ENCODE measurements around the gene C4BPA. TPM values are rescaled to one million over a fixed set of nuclear protein-coding genes. Genes with fewer than 3 reads are reported as not detected.

The C4BPA gene
- polyA plus RNA-seq, 1 donor: 0.17 TPM

GRCh38 chr1:207124389-207124788 is 20.4 kb downstream of the C4BPA start:
- DNase-seq: no peak

- DNase-seq: no peak
Measured at GRCh38 chr1:207128336-207128921, 24.4 kb downstream of the C4BPA start.

GRCh38 chr1:207129053-207129452 is 25.0 kb downstream of the C4BPA start:
- no peak for DNase-seq

DNA sequence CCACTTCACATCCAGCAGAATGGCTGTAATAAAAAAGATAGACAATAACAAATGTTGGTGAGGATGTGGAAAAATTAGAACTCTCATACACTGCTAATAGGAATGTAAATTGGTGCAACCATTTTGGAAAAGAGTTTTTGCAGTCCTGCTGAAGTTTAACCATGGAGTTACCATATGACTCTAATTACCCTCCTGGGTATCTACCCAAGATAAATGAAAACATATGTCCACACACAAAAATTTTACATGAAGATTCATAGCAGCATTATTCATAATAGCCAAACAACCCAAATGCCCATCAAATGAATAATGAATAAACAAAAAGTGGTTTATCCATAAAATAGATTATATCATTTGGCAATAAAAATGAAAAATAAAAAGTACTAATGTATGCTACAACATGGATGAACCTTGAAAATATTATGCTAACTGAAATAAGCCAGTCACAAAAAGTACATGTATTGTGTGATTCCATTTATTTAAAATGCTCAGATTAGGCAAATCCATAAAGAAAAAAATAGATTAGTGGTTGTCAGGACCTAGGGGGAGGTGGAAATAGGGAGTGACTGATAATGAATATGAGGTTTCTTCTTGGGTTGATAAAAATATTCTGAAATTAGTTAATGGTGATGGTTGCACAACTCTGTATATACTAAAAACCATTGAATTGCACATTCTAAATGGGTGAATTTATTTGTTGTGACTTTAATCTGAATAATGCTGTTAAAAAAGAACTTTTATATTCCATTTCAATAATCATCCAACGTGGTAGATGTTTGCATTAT is 26.4 kb downstream of the C4BPA start:
- no peak for DNase-seq

DNA sequence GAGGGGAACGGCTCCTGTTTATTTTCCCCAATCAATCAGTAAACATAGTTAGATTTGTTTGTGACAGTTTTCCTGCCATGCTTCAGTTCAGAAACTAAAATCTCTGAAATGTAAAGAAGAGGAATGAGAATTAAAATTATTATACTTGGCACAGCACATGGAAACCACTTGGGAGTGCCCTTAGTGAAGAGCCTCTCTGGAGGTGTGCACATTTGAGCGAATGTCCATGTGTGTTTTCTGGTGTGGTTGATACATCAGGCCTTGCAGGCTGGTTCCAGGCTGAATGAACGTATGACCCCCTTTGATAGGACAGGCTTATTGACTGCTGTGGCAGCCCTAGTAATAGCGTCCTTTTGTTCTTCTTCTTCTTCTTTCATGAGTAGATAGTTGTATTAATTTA is 27.1 kb downstream of the C4BPA start:
- DNase-seq: no peak

DNA sequence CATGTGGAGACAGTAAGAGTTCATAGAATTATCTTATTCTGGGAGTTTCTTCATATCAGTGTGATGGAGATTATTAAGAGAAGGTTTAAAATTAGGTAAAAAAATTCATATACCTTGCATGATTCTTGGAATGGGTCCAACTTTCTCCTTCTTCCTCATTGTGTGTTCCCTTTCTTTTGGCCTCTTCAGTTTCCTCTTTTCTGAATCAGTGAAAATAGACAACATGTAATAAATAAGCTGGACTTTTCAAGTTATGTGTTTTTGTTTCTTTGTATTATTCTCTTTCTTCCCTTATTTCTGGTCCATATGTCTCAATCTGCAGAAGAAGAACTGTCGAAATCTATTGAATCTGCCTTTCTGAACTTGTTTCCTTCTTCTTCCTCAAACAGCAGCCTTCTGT is 30.5 kb downstream of the C4BPA start:
- DNase-seq: no peak

DNA sequence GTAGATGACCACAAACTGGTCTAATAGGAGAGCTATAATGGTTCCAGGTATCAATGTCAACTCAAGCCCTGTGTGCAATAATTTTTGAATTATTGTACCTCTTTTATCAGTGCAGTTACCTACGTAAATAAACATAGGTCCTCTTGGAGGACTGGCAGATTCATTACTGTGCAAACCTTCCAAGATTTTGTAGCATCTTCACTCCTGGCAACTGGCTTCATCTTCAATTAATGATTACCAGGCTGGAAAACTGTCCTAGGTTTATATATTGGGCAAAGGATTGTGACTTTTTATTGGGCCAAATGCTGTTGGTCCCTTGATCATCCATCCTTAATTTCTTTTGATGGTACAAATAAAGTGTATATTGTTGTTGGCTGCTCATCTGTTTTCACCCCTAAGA is 35.6 kb downstream of the C4BPA start:
- no peak for DNase-seq

DNA sequence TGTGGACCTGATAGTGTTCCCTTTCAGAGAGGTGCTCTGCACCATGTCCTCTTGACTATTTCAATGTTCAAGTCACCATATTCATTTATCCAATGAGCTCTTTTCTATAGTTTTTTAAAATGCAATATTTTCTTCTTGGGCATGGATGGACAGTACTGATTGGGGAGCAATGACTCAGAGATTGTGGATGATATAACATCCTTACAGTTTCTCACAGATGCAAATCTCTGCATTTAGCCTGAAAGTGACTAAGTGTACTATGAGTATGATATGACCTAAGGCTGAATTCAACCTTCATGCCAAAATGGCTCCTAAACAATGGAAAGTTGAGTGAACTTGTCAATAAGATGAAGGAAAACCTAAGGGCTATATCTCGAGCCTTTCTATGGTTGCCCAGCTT is 36.5 kb downstream of the C4BPA start:
- DNase-seq: no peak

DNA sequence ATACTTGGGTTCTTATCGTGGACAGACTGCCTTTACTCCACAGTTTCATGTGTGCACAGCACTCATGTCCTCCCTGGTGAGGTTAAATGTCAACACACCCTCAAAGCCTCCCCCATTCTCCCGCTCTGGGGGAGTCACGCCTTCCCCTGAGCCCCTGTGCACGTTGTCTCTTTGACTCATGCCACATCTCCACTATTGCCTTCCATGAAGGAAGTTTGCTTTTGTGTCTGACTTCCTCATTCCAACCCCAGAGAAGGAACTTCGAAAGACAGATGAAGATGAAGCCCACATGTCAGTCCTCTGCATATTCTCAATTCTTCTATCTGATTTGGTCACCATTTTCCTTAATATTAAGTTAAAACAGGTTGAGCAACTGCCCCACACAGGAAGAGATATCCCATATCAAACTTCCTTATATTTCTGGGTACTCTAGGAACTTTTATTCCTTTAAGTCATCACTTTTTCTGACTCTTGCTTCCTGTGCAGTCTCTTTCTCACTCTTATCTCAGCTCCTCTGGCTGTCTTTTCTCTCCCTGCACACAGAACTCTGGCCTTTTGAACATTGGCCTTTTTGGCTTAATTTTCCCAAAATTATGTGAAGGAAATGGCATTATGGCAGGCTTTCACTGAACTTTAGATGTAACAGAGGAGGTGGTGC is 41.5 kb downstream of the C4BPA start:
- DNase-seq: no peak

GRCh38 chr1:207151920-207152319 is 47.9 kb downstream of the C4BPA start:
- DNase-seq: no peak

DNA sequence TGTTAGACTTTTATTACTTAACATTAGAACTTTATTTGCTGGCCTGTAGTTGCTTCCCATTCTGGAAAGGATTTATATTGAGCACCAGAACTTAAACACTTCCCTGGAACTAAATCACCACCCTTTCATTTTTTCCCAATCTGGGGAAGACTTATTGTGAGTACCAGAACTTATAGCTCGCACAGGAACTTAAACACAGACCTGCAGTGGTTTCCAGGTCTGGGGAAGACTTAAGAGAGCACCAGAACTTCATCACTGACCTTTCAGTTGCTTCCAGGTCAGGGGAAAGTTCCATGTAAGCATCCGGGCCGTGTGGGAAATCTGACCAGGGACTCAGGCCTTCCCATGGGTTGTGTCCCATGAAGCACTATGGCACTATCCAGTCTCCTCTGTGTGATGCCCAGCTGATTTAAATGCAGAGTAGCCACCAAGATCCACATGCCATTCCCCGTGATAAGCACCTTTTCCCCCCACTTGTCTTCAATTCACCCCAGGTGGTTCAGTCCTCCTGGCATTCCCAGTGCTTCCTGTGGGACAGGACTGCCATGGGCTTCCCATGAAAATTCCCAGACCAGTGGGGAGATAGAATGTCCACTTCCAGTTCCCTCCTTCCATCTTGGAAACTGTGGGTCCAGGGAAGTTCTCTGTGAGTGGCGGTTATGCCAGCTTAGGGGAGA is 48.9 kb downstream of the C4BPA start:
- DNase-seq: no peak

- DNase-seq: no peak
Measured at GRCh38 chr1:207155028-207155427, 51.0 kb downstream of the C4BPA start.

- DNase-seq: no peak
Measured at GRCh38 chr1:207156095-207156494, 52.1 kb downstream of the C4BPA start.

GRCh38 chr1:207156826-207157225 is 52.8 kb downstream of the C4BPA start:
- no peak for DNase-seq

- DNase-seq: no peak
Measured at GRCh38 chr1:207164086-207164485, 60.1 kb downstream of the C4BPA start.

DNA sequence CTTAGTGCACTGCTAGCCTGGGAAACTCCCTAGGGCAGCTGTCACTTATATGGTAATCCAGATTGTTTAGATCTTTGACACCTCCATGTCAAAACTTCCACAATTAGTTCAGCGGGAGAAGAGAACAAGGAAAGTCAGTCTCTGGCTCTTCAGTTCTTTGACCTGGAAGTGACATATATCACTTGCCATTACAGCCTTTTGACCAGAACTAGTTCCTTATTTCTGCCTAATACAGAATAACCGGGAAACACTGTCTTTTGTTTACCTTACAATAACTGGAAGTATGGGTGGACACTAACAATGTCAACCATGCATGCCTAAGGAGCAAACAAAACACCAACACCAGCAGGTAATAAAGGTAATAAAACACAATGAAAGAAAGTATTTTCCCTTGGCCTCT is 68.3 kb downstream of the C4BPA start:
- no peak for DNase-seq

GRCh38 chr1:207172885-207173284 is 68.9 kb downstream of the C4BPA start:
- DNase-seq: no peak

DNA sequence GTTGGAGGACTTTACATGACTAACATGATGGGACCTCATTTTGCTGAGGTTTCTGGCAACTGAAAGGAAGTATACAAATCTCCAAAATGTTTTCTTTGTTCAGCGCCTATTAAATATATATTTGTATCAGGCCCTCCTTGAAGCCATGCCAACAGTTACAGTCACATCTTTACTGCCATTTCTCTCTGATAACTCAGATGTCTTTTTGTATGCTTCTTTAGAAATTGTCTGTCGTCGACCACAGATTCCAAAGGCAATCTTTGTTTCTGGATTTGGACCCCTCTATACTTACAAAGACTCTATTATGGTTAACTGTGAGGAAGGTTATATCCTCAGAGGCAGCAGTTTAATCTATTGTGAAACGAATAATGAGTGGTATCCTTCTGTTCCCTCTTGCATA is 69.4 kb downstream of the C4BPA start:
- DNase-seq: no peak

DNA sequence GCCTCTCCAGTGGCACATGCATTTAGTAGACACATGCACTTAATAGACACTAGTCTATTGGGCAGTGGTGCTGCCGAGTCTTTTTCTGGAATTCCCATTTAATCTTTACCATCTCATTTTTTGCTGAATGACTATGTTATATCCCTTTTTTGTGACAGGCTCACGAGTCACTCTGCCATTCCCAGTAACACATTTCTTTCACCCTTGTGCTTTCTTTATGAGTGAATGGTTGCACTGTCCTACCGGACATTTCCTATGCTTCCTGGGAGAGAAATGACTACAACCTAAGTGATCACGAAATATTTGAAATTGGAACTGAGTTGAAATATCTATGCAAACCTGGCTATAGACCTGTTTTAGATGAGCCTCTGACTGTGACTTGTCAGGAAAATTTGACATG is 70.9 kb downstream of the C4BPA start:
- no peak for DNase-seq

GRCh38 chr1:207179036-207179435 is 75.0 kb downstream of the C4BPA start:
- DNase-seq: no peak

- no peak for DNase-seq
Measured at GRCh38 chr1:207181847-207182246, 77.8 kb downstream of the C4BPA start.

DNA sequence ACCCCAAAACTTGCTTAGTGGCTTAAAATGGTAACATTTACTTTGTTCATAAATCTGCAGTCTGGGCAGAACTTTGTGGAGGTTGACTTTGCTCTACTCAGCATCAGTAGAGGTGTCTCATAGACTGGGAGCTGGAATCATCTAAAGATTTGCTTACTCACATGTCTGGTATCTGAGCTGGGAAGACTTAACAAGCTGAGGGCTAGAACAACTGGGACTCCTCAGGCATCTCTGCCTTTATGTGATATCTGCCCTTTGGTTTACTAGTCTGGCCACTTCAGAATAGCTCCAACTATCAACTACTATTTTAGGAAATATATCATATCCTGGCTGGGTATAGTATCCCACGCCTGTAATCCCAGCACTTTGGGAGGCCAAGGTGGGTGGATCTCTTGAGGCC is 82.5 kb downstream of the C4BPA start:
- DNase-seq: no peak

DNA sequence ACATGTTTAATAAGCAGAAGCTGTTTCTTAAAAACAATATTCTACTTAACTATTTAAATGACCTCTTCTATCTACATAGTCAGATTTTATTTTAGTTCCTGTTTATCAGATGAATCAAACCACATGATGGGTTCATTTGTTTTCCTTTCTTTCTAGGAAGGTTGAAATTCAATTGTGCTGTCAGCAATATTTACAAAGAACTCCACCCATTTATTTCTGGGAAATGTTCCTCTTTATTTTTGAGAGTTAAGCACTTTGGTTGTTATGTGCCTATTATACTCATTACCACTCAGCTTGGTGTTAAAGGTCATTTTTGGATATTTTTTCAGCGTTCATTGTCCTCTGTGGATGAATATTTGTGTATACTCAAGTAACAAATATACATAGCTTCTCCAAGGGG is 84.9 kb downstream of the C4BPA start:
- no peak for DNase-seq

DNA sequence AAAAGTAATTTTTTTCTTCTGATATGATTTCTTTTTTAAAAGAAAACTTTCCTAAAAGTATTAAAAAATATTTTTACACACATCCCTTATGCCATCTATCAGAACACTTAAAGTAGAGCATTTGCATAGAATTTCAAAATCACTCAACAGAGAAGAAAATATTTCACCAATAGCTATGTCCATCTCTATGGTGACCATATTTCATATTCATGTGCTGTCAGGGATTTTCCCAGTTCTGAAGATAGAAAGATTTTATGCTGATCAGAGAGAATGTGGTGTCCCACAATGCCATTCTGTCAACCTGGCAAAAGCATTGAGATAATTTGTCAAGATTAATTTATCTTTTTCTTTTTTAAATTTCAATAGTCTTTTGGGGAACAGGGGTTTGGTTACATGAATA is 87.0 kb downstream of the C4BPA start:
- DNase-seq: no peak
